Small intestine (tissue), 16 donors: ENCODE data around the gene FAM98C. TPM values are rescaled to one million over a fixed set of nuclear protein-coding genes. Genes with fewer than 3 reads are reported as not detected.
A peak's percentile ranks its signal among the peaks of the same experiment; 100 is the strongest.

ENCODE experiments used
- DNase-seq, 2 donors: peaks; one replicate each; pipeline versions ENCODE4 v3.0.0 to v3.0.0-alpha.2; 2013
- FAIRE-seq: peaks from 2 replicates; lab custom pipeline; 2012; peaks lifted over from hg19 to GRCh38; lab: Jason Lieb, UNC
- H3K27ac ChIP-seq, 3 donors: one replicate each; pipeline ENCODE4 v1.5.1; 2013; ENCODE audit warnings: low read length in 2 of 3, mild to moderate bottlenecking in 2 of 3, control low read depth in 1 of 3, inconsistent platforms in 1 of 3, low read depth in 1 of 3, moderate library complexity in 1 of 3
- H3K27me3 ChIP-seq, 3 donors: one replicate each; pipeline ENCODE4 v1.6.1; 2013; ENCODE audit warnings: low read length in 3 of 3, inconsistent platforms in 1 of 3; ENCODE audit not compliant: control insufficient read depth in 3 of 3, insufficient read depth in 3 of 3
- H3K36me3 ChIP-seq, 3 donors: one replicate each; pipeline ENCODE4 v1.6.1; 2013; ENCODE audit warnings: low read length in 3 of 3, inconsistent platforms in 1 of 3, low read depth in 1 of 3, mild to moderate bottlenecking in 1 of 3, moderate library complexity in 1 of 3; ENCODE audit not compliant: control insufficient read depth in 3 of 3, insufficient read depth in 2 of 3
- H3K4me1 ChIP-seq, 3 donors: one replicate each; pipeline ENCODE4 v1.6.1; 2013; ENCODE audit warnings: low read length in 2 of 3, inconsistent platforms in 1 of 3, low read depth in 1 of 3, mild to moderate bottlenecking in 1 of 3, moderate library complexity in 1 of 3; ENCODE audit not compliant: control insufficient read depth in 3 of 3, insufficient read depth in 2 of 3
- H3K4me3 ChIP-seq, 3 donors: one replicate each; pipeline ENCODE4 v1.5.1; 2013; ENCODE audit warnings: low read length in 3 of 3, control low read depth in 1 of 3, inconsistent platforms in 1 of 3, low read depth in 1 of 3, mild to moderate bottlenecking in 1 of 3, moderate library complexity in 1 of 3
- H3K9me3 ChIP-seq, 2 donors: one replicate each; pipeline ENCODE4 v1.6.1; 2013; ENCODE audit warnings: low read depth in 1 of 2, low read length in 1 of 2; ENCODE audit not compliant: control insufficient read depth in 2 of 2, insufficient read depth in 1 of 2
- WGBS, 3 donors: extraction: QIAGEN DNeasy Blood & Tissue Kit; methylation state at CpG; one replicate each; pipeline ENCODE4 v1.1.7; 2013; 5-methylcytosine and 5-hydroxymethylcytosine counted together
- long read RNA-seq, 10 donors: transcript quantifications; one replicate each; lab custom pipeline, GENCODE V29; 2026
- polyA plus RNA-seq, 4 donors: library from polyadenylated mRNA; stranded (reverse) in 3 of 4; unstranded in 1 of 4; fragments of 200-250 nt in 3 of 4; fragments of 120-200 nt in 1 of 4; gene quantifications; one replicate each; pipeline versions ENCODE4 v1.2.1 to v1.2.3, GENCODE V29; 2013
- donor health status: healthy with polysubstance abuse.
- donor health status: control.
- donor health status: control.
- donor health status: Bipolar disorder and iron deficiency.
- donor health status: healthy.

The FAM98C gene
- 10 to 100 TPM; 23.6 to 47.2 (median 38.6) TPM for polyA plus RNA-seq
- long read RNA-seq, donor 1, transcript FAM98C-201 (8 exons, 1,271 nt): major isoform, 17 of 37 reads
- long read RNA-seq, donor 1, partial matches to known transcripts: 17 of 37 reads
- long read RNA-seq, donor 1, other reads (novel, unspliced or antisense): 0 of 37 reads
- long read RNA-seq, donor 2, partial matches to known transcripts: 0 of 3 reads
- long read RNA-seq, donor 2, other reads (novel, unspliced or antisense): 0 of 3 reads
- long read RNA-seq, donor 3, partial matches to known transcripts: 7 of 12 reads
- long read RNA-seq, donor 3, other reads (novel, unspliced or antisense): 0 of 12 reads
- long read RNA-seq, donor 4, partial matches to known transcripts: 0 of 1 reads
- long read RNA-seq, donor 4, other reads (novel, unspliced or antisense): 0 of 1 reads
- long read RNA-seq, donor 5, full-length matches to known transcripts: 3 of 3 reads
- long read RNA-seq, donor 5, partial matches to known transcripts: 0 of 3 reads
- long read RNA-seq, donor 5, other reads (novel, unspliced or antisense): 0 of 3 reads
- long read RNA-seq, donor 6, partial matches to known transcripts: 0 of 2 reads
- long read RNA-seq, donor 6, other reads (novel, unspliced or antisense): 0 of 2 reads
- long read RNA-seq, donor 7, transcript FAM98C-201 (8 exons, 1,271 nt): major isoform, 5 of 7 reads
- long read RNA-seq, donor 7, partial matches to known transcripts: 0 of 7 reads
- long read RNA-seq, donor 7, other reads (novel, unspliced or antisense): 0 of 7 reads
- long read RNA-seq, donor 8: 0 reads
- long read RNA-seq, donor 9, partial matches to known transcripts: 0 of 1 reads
- long read RNA-seq, donor 9, other reads (novel, unspliced or antisense): 0 of 1 reads
- long read RNA-seq, donor 10, partial matches to known transcripts: 7 of 13 reads
- long read RNA-seq, donor 10, other reads (novel, unspliced or antisense): 0 of 13 reads

DNA sequence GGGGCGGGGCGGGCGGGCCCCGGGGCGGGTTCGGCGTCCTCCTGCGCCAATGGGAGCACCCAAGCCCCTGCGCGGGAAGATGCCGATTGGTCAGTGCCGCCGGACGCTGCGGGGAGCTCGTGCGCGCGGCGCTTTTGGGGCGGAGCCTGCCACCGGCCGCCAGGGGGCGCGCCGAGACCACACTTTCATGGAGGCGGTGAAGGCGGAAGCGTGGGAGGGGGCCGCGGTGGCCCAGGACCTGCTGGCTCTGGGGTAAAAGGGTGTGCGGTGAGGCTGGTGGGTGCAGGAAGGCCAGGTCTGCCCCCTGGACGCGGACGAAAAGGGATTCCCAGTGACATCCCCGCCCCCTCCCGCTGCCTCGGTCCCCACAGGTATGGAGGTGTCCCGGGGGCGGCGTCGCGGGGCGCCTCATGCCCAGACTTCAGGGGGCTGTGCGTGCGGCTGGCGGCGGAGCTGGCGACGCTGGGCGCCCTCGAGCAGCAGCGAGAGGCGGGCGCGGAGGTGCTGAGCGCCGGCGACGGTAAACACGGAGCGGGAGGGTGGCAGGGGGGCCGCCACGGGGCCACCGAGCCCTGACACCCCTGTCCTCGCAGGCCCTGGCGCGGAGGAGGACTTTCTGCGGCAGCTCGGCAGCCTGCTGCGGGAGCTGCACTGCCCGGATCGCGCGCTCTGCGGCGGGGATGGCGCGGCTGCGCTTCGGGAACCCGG is at the start of gene FAM98C:
Gene FAM98C (plus strand): TSS at position 127 of the 708 bp plus-strand sequence. CDS start 61 bp downstream, at position 188.
- H3K27ac ChIP-seq: peak within 1 kb of the TSS; percentile 72 to 93 (median 73)
- peak within 1 kb of the TSS; percentile 86 to 96 (median 86) for H3K4me3 ChIP-seq
- H3K9me3 ChIP-seq: no peaks in the 10 kb centered on the region
- no peaks in the 10 kb centered on the region for H3K4me1 ChIP-seq
- DNase-seq: peak; percentile 98 to 99
- 0 to 1% (median 0%) methylated on average over 69 to 82 of the region's 82 CpGs for WGBS, 3 donors
- peaks cover 0 to 10% (median 0%) of the 10 kb centered on the region in 3 donors for H3K27me3 ChIP-seq
- FAIRE-seq: no peak
- H3K36me3 ChIP-seq: peaks cover 0 to 29% (median 3%) of the 10 kb centered on the region in 3 donors

DNA sequence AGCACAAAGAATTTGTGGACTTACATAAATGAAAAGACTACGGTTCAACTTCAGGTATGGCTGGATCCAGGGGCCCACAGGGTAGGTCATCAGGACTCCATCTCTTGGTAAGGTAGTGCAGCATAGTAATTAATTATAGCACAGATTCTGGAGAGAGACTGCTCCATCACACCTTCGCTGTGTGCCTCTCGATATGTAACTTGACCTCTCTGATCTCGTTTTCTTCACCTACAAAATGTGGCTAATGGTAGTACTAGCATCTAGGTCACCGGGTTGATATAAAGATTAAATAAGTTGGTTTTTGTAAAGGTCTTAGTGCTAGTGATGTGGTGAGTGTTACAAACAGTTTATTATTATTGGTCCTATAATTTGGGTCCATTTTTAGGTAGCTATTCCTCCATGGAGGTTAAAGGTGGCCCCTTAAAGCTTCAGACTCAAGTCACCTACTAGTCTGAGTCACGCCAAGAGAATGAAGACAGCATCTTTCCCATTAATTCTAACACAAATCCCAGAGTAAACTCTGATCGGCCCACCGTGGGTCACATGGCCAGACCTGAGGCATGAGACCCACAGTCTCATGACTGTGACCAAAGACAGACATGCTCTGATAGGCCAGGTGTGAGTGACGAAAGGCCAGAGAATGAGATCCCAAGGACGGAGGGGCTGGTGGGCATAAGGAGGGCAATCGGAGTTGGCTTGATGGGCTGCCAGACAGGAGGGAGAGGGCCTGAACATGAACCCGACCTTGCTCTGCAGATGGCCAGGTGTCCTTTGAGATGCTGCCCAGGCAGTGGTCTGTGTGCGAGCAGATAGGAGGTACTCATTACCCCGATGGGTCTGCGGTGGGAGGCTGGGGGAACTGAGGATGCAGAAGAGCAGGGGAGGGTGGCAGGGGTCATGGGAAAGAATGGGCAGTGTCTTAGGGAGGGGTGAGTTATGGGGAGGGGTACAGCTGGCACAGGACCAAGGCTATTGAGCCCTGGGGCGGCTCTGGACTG is 46.9 kb upstream of the FAM98C start:
- no peak for FAIRE-seq
- no peak overlapping the region for H3K4me3 ChIP-seq
- peaks cover 0 to 49% (median 0%) of the 10 kb centered on the region in 3 donors for H3K27me3 ChIP-seq
- DNase-seq: no peak
- no peaks in the 10 kb centered on the region for H3K36me3 ChIP-seq
- H3K9me3 ChIP-seq: no peaks in the 10 kb centered on the region
- no peak overlapping the region for H3K27ac ChIP-seq
- WGBS, 3 donors: 60 to 70% (median 63%) methylated on average over 16 of the region's 16 CpGs
- H3K4me1 ChIP-seq: peaks cover 0 to under 1% (median 0%) of the 10 kb centered on the region in 3 donors

DNA sequence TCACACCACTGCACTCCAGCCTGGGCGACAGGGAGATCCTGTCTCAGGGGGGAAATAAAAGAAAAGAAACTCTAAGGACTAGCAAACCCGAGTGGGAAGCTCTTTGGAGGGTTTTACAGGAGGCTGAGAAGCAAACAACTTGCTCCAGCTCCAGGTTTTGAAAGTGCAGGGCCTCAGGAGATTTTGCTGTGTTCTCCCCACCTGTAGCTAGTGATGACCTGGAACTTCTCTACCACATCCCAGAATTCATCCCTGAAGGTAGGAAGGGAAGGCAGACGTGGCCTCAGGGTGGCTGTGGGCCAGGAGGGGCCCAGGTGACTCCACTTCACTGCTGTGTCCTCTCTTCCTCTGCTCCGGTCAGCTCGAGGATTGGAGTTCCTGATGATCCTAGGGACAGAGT is 44.8 kb upstream of the FAM98C start:
- DNase-seq: no peak
- Histone ChIP-seq H3K27me3 (peaks cover 0 to 61% (median 0%) of the 10 kb centered on the region in 3 donors), H3K27ac (no peak overlapping the region), H3K36me3 (no peaks in the 10 kb centered on the region), H3K9me3 (no peaks in the 10 kb centered on the region), H3K4me3 (no peak overlapping the region), H3K4me1 (peaks cover 0 to 15% (median 0%) of the 10 kb centered on the region in 3 donors)
- FAIRE-seq: no peak
- WGBS, 3 donors: 18 to 41% (median 29%) methylated on average over 5 of the region's 5 CpGs

DNA sequence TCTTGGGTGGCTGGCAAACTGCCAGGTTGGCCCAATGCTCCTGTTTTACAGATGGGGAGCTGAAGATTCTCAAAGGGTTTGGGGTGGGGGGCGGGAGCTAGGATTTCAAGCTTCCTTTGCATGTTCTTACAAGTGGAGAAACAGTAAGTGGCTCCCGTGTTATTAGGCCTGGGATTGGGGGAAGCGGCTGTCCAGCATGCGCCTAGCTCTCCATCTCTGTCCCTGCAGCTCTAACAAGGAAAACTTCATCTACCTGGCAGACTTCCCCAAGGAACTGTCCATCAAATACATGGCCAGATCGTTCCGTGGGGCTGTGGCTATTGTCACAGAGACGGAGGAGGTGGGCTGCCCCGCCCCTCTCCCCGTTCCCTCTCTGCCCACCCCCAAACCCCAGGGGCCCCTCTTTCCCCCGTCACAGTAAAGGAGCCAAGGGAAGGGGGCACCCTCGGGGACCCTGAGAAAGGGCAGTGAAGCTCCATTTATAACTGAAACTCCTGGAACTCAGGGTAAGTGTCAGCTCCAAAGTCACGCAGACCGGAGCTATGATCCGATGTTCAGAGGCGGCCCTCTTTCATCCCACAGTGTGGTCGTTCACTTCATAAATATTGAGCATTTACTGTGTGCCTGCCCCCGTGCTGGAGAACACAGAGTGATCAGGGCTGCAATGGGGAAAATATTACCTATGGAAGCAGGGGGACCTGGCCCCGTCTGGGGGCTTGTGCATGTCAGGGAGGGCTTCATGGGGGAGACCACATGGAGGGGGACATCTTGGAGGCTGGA is 43.5 kb upstream of the FAM98C start:
- no peak for DNase-seq
- H3K4me1 ChIP-seq: peaks cover 0 to 15% (median 0%) of the 10 kb centered on the region in 3 donors
- no peaks in the 10 kb centered on the region for H3K36me3 ChIP-seq
- FAIRE-seq: no peak
- 42 to 51% (median 49%) methylated on average over 17 to 18 of the region's 18 CpGs for WGBS, 3 donors
- peaks cover 0 to under 1% of the 10 kb centered on the region in 2 donors for H3K9me3 ChIP-seq
- no peak overlapping the region for H3K27ac ChIP-seq
- peaks cover 0 to 55% (median 0%) of the 10 kb centered on the region in 3 donors for H3K27me3 ChIP-seq
- H3K4me3 ChIP-seq: no peak overlapping the region

DNA sequence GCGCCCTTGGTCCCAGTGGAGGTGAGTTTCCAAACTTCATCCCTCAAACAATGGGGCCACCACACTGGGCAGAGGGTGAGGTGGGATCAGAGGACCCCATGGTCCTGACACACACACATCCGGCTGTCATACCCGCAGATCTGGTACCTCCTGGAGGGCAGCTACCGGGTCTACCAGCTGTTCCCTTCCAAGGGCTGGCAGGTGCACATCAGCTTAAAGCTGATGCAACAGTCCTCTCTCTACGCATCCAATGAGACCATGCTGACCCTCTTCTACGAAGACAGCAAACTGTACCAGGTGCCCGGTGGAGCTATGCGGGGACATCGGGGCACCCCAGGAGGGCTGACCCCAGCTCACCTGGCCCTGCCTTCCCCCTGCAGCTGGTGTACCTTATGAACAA is 42.5 kb upstream of the FAM98C start:
- H3K9me3 ChIP-seq: peaks cover 0 to 10% of the 10 kb centered on the region in 2 donors
- H3K4me3 ChIP-seq: no peak overlapping the region
- DNase-seq (no peak), FAIRE-seq (no peak)
- peaks cover 0 to 15% (median 0%) of the 10 kb centered on the region in 3 donors for H3K4me1 ChIP-seq
- peaks cover 0 to 55% (median 0%) of the 10 kb centered on the region in 3 donors for H3K27me3 ChIP-seq
- no peak overlapping the region for H3K27ac ChIP-seq
- no peaks in the 10 kb centered on the region for H3K36me3 ChIP-seq
- 64 to 81% (median 81%) methylated on average over 9 of the region's 9 CpGs for WGBS, 3 donors

DNA sequence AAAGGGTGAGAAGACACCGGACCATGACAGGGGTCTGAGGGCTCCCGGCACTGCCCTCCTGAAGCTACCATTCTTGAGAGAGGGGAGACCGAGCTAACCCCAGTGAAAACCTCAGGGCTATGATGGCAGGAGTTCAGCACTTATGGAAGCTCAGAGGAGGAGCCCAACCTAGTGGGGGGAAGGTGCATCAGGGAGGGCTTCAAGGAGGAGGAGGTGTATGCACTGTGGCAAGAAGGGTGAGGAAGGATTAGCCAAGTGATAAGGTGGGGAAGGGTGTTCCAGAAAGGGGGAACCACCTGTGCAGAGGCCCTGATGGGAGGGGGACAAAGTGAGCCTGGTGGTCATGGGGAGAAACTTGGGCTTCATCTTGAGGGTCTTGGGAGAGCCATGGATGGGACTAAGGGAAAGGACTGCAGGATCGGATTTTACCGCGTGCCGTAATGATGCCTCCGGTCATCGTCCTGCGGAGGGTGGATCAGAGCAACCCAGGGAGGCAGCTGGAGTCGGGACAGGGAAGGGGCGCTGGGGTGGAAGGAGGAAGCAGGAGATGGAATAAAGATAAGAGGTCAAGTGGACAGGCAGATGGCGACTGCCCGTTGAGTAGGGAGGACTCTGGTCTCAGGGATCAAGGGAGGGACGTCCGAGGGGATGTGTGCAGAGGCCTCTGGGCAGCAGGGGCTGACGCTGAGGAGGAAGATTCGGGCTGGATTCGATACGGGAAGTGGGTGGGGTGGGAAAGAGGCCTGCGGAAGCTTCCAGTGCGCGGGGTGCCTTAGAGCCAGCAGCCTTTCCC is 41.9 kb upstream of the FAM98C start:
- Histone ChIP-seq H3K4me1 (peaks cover 0 to 15% (median 0%) of the 10 kb centered on the region in 3 donors), H3K27ac (no peak overlapping the region)
- FAIRE-seq: no peak

More for the DNA sequence above, 41.9 kb upstream of the FAM98C start:
- H3K36me3 ChIP-seq: no peaks in the 10 kb centered on the region
- DNase-seq: no peak
- H3K27me3 ChIP-seq: peaks cover 0 to 54% (median 0%) of the 10 kb centered on the region in 3 donors
- H3K4me3 ChIP-seq: peak overlapping the region in 2 of 3 donors; percentile 47 to 50
- H3K9me3 ChIP-seq: peaks cover 0 to 10% of the 10 kb centered on the region in 2 donors
- WGBS, 3 donors: 16 to 24% (median 21%) methylated on average over 23 of the region's 23 CpGs
